NCI-H2171 (cell line): ENCODE data around the gene CTNND1.

Experiments
- DNase-seq: peaks from one replicate; lab custom pipeline; 2025; lab: John Stamatoyannopoulos, UW

Gene CTNND1

GRCh38 chr11:57764021-57764420 lies 2.4 kb downstream of the CTNND1 start:
- DNase-seq: no peak

- DNase-seq: no peak
These were observed 3.0 kb downstream of the CTNND1 start for GRCh38 chr11:57764566-57764965.

DNA sequence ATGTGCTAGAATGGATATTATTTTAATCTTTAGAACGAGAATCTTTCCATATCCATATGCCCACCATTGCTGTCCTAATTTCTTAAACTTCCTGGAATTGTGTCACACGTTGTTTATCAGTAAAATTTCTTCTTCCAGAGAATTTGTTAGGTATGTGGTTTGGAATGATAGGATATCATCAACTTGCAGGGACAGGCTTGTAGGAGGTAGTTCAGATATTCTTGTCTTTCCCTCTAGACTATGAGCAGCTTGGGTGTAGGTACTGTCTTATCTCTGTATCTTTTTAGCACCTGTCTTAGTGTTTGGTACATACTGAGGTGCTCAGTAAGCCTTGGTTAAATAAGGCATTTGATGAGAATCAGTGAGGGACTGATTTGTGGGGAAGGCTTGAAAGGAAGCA lies 3.4 kb downstream of the CTNND1 start:
- DNase-seq: no peak

GRCh38 chr11:57770793-57771192 lies 9.2 kb downstream of the CTNND1 start:
- no peak for DNase-seq

- no peak for DNase-seq
These were observed 9.8 kb downstream of the CTNND1 start for GRCh38 chr11:57771365-57771764.

DNA sequence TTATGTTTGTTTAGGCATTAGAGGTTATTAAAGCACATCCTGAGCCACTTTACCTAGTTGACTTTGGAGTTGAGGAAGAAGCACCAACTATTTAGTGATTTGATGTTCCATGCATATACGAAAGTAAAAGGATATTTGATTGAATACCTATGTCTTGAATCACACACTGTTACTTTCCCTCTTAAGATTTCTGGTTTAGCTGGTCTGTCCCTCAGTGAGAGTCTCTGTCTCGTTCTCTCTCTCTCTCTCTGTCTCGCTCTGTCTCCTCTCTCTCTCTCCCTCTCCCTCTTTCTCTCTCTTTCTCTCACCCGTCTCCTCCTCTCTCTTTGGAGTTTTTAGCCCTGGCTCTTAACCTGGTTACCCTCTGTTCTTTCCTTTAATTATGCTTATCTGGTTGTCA lies 11.0 kb downstream of the CTNND1 start:
- no peak for DNase-seq

GRCh38 chr11:57773026-57773598 lies 11.5 kb downstream of the CTNND1 start:
- DNase-seq: no peak

DNA sequence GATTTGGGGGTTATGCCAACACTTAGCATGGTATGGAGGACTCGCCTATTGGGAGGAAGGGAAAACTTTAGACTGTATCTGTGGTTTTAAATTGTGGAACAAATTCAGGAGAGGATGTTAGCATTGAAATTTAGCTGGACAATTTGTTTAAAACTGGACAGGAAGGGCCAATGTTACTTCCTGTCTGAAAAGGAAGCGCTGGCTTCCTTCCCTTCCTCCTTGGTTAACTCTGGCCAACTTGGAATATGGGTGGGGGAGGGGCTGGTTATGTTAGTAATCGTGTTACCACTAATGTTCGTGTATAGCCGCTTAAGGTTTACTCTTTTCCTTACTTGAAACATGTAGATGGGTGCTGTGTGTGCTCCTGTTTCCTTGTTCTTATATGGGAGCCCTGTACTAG lies 13.9 kb downstream of the CTNND1 start:
- DNase-seq: no peak

DNA sequence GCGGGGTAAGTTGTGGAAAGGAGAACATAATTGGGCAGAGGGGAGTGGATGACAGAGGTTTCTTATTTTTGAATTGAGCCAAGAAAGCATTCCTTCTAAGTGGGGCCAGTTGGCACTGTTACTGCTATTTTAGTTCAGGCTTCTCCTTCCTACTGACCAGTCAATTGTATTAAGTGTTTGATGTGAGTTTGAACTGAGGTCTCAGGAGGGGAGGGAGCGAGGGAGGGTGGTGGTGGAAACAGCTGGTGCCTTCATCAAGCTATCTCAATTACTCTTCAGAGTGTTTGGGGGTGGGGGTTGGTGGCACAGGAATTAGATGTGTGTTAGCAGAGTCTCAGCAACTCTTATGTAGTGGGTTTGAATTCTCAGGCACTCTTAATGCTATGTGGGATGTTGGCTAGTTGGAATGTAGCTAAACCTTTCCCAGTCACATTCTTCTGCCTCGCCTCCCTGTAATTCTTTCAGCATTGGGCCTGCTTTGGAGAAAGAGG lies 14.5 kb downstream of the CTNND1 start:
- DNase-seq: no peak

GRCh38 chr11:57776577-57777210 lies 15.1 kb downstream of the CTNND1 start:
- DNase-seq: no peak

GRCh38 chr11:57777969-57778317 lies 16.3 kb downstream of the CTNND1 start:
- no peak for DNase-seq

- no peak for DNase-seq
These were observed 16.9 kb downstream of the CTNND1 start for GRCh38 chr11:57778318-57779037.

GRCh38 chr11:57779276-57779675 lies 17.7 kb downstream of the CTNND1 start:
- DNase-seq: no peak

DNA sequence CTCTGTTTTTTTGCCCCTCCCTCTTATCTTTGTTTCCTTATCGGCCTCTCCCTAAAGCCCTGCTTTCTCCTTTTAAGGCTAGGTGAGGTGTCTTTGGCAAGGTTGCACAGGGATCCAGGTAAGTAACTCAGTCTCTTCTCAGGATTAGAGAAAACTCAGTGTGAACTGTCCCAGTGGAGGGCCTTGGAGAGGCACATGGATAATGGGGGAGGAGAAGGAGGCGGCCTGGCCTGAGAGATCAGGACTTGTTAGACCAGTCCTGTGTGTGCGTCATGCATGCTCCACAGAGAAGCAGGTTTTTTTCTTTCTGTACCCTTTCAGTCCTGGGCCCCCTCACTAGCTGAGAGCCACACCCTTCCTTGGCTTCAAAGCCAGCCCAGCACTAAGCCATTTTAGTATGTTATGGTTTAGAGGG lies 19.9 kb downstream of the CTNND1 start:
- no peak for DNase-seq

DNA sequence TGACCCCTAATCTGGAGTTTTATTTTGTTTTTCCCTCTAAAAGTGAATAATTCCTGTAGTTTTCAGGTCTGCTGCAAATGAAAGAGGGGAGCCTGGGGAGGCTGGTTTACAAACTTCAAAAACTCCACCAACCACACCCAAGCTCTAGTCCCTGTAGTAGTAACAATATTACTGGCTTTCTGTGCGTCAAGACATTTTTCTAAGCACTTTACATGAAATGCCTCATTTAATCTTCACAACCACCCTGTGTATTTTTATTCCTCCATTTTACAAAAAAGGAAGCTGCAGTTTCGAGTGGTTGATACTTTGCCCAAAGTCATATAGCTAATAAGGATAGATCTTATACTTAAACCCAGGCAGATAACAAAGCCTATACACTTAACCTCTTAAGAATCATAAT lies 23.5 kb downstream of the CTNND1 start:
- no peak for DNase-seq

DNA sequence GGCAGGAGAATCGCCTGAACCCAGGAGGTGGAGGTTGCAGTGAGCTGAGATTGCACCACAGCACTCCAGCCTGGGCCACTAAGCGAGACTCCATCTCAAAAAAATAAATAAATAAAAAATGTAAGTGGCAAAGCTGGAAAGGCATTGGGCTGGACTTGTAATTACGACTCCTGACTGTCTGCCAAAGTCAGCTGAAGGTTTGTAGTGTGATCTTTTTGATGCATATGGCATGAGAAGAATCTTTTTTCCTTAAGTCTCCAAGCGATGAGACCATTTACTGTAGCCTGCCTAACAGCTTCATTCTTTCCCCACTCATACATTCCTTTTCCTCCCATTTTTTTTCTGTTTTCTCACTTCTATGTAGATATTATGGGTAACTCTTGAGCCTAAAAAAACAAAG lies 24.8 kb downstream of the CTNND1 start:
- DNase-seq: no peak

- no peak for DNase-seq
These were observed 25.5 kb downstream of the CTNND1 start for GRCh38 chr11:57787006-57787604.

GRCh38 chr11:57787920-57788702 lies 26.5 kb downstream of the CTNND1 start:
- no peak for DNase-seq

- DNase-seq: no peak
These were observed 27.1 kb downstream of the CTNND1 start for GRCh38 chr11:57788703-57789088.

DNA sequence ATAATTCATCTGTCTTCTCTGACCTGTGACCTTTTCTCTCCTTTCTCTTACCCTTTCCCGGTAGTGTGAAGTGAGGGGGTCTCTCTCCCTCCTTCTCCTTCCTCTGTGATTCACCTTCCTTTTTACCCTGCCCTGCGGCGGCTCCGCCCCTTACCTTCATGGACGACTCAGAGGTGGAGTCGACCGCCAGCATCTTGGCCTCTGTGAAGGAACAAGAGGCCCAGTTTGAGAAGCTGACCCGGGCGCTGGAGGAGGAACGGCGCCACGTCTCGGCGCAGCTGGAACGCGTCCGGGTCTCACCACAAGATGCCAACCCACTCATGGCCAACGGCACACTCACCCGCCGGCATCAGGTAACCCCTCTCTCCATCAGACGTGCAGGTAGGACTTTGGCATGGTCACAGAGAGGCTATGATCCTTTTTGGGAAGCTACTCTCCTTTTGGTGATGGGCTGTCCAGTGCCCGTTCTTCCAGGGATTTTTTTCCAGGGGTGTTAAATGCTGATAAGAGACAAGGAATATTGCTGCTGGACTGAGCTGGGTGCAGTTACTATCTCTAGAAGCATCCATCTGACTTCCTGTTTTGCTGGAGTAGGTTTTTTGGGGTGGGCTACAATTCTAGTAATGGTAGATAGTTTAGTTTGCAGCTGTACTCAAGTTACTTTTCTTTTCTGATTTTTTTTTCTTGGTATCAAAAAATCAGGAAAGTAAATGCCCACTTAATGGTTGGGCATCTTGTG lies 29.9 kb downstream of the CTNND1 start:
- no peak for DNase-seq

GRCh38 chr11:57792060-57792541 lies 30.5 kb downstream of the CTNND1 start:
- DNase-seq: no peak
